ENCODE data around the gene JPH2. TPM values are rescaled to one million over a fixed set of nuclear protein-coding genes. Genes with fewer than 3 reads are reported as not detected.

Gene JPH2
- polyA plus RNA-seq, 1 experiment: 14.7 TPM

GRCh38 chr20:44093249-44093582 is 93.8 kb downstream of the JPH2 start:
- ChIA-PET POLR2A (no interaction called here), CTCF (interaction anchor here (2.1 to 4.1 kb wide), 2 partner anchors 23 to 555 kb away, joined by 9 to 13 read pairs; no protein-coding TSS in a partner anchor)
- no peaks in the 10 kb centered on the region for H3K27me3 ChIP-seq (ENCODE audit: control insufficient read depth, insufficient read depth, low read length)
- H3K36me3 ChIP-seq (ENCODE audit: control insufficient read depth, insufficient read depth, low read length): no peaks in the 10 kb centered on the region
- DNase-seq (ENCODE audit: low read depth): no peak
- TF ChIP-seq CTCF (IDR thresholded peaks at IDR 0.05; ENCODE audit: insufficient read depth, low read depth, low read length): no peak
- H3K4me3 ChIP-seq (ENCODE audit: low read depth, low read length): no peak overlapping the region

- POLR2A ChIA-PET: no interaction called here
These were observed 94.3 kb downstream of the JPH2 start for GRCh38 chr20:44092551-44093248.

GRCh38 chr20:44091026-44091425 is 96.0 kb downstream of the JPH2 start:
- no peak for DNase-seq (ENCODE audit: low read depth)
- Histone ChIP-seq H3K36me3 (ENCODE audit: control insufficient read depth, insufficient read depth, low read length) (no peaks in the 10 kb centered on the region), H3K4me3 (ENCODE audit: low read depth, low read length) (no peak overlapping the region), H3K27me3 (ENCODE audit: control insufficient read depth, insufficient read depth, low read length) (no peaks in the 10 kb centered on the region)
- ChIA-PET CTCF (interaction anchor here (1.0 to 3.9 kb wide), 5 partner anchors 11 to 556 kb away, joined by 3 to 18 read pairs (median 5); no protein-coding TSS in a partner anchor), POLR2A (no interaction called here)
- no peak for TF ChIP-seq CTCF (IDR thresholded peaks at IDR 0.05; ENCODE audit: insufficient read depth, low read depth, low read length)

More at GRCh38 chr20:44092551-44093248, 94.3 kb downstream of the JPH2 start:
- Histone ChIP-seq H3K27me3 (ENCODE audit: control insufficient read depth, insufficient read depth, low read length) (no peaks in the 10 kb centered on the region), H3K4me3 (ENCODE audit: low read depth, low read length) (no peak overlapping the region), H3K36me3 (ENCODE audit: control insufficient read depth, insufficient read depth, low read length) (no peaks in the 10 kb centered on the region)
- CTCF ChIA-PET: interaction anchor here (1.0 to 3.9 kb wide), 9 partner anchors 9 to 643 kb away, joined by 3 to 18 read pairs (median 5); no protein-coding TSS in a partner anchor
- peak; percentile 64 for TF ChIP-seq CTCF (IDR thresholded peaks at IDR 0.05; ENCODE audit: insufficient read depth, low read depth, low read length)
- DNase-seq (ENCODE audit: low read depth): no peak

GRCh38 chr20:44089987-44090674 is 96.9 kb downstream of the JPH2 start:
- no peak for TF ChIP-seq CTCF (IDR thresholded peaks at IDR 0.05; ENCODE audit: insufficient read depth, low read depth, low read length)
- Histone ChIP-seq H3K27me3 (ENCODE audit: control insufficient read depth, insufficient read depth, low read length) (no peaks in the 10 kb centered on the region), H3K36me3 (ENCODE audit: control insufficient read depth, insufficient read depth, low read length) (no peaks in the 10 kb centered on the region), H3K4me3 (ENCODE audit: low read depth, low read length) (no peak overlapping the region)
- DNase-seq (ENCODE audit: low read depth): no peak
- ChIA-PET CTCF (interaction anchor here (0.5 to 3.9 kb wide), 7 partner anchors 8 to 553 kb away, joined by 3 to 18 read pairs (median 4); no protein-coding TSS in a partner anchor), POLR2A (no interaction called here)

- H3K4me3 ChIP-seq (ENCODE audit: low read depth, low read length): no peak overlapping the region
- no peaks in the 10 kb centered on the region for H3K27me3 ChIP-seq (ENCODE audit: control insufficient read depth, insufficient read depth, low read length)
- CTCF ChIA-PET: interaction anchor here (0.8 kb wide), 2 partner anchors 11 to 337 kb away, joined by 3 read pairs; no protein-coding TSS in a partner anchor
- POLR2A ChIA-PET: no interaction called here
- no peak for TF ChIP-seq CTCF (IDR thresholded peaks at IDR 0.05; ENCODE audit: insufficient read depth, low read depth, low read length)
- no peaks in the 10 kb centered on the region for H3K36me3 ChIP-seq (ENCODE audit: control insufficient read depth, insufficient read depth, low read length)
- DNase-seq (ENCODE audit: low read depth): no peak
These were observed 99.2 kb downstream of the JPH2 start for GRCh38 chr20:44087857-44088120.

All from BJ (cell line).